ENCODE measurements around the gene KCNQ5. TPM values are rescaled to one million over a fixed set of nuclear protein-coding genes. Genes with fewer than 3 reads are reported as not detected.

KCNQ5 gene
- total RNA-seq, 1 donor from 2014 or later, result 10.1 TPM

- H3K4me1 Mint-ChIP-seq, result no peaks in the 10 kb centered on the region
- no peak overlapping the region for H3K27ac Mint-ChIP-seq
- intact Hi-C loops (cut with micrococcal nuclease), result no loop called here
- CTCF ChIA-PET, result no interaction called here
- DNase-seq (no peak), ATAC-seq (ENCODE audit: low read depth) (no peak)
- no peak for TF ChIP-seq CTCF (IDR thresholded peaks at IDR 0.05)
- H3K36me3 Mint-ChIP-seq (ENCODE audit: low read depth), result peaks cover 5% of the 10 kb centered on the region
- peaks cover 3% of the 10 kb centered on the region for H3K9me3 Mint-ChIP-seq
- H3K4me3 Mint-ChIP-seq, result no peak overlapping the region
- H3K27me3 Mint-ChIP-seq, result no peaks in the 10 kb centered on the region
- POLR2A ChIA-PET, result no interaction called here
Measured at GRCh38 chr6:72850469-72850868, 228.6 kb downstream of the KCNQ5 start.

GRCh38 chr6:72855471-72855870, 233.6 kb downstream of the KCNQ5 start:
- no peaks in the 10 kb centered on the region for H3K9me3 Mint-ChIP-seq
- CTCF ChIA-PET, result no interaction called here
- H3K36me3 Mint-ChIP-seq (ENCODE audit: low read depth), result no peaks in the 10 kb centered on the region
- POLR2A ChIA-PET, result no interaction called here
- H3K4me3 Mint-ChIP-seq, result no peak overlapping the region
- TF ChIP-seq CTCF (IDR thresholded peaks at IDR 0.05), result no peak
- H3K27ac Mint-ChIP-seq, result no peak overlapping the region
- no peak for DNase-seq
- no peaks in the 10 kb centered on the region for H3K4me1 Mint-ChIP-seq
- intact Hi-C loops (cut with micrococcal nuclease), result no loop called here
- H3K27me3 Mint-ChIP-seq, result no peaks in the 10 kb centered on the region
- no peak for ATAC-seq (ENCODE audit: low read depth)

GRCh38 chr6:72856801-72857200, 234.9 kb downstream of the KCNQ5 start:
- H3K4me1 Mint-ChIP-seq, result peaks cover 1% of the 10 kb centered on the region
- no peaks in the 10 kb centered on the region for H3K9me3 Mint-ChIP-seq
- ATAC-seq (ENCODE audit: low read depth), result no peak
- H3K4me3 Mint-ChIP-seq, result no peak overlapping the region
- ChIA-PET POLR2A (no interaction called here), CTCF (no interaction called here)
- TF ChIP-seq CTCF (IDR thresholded peaks at IDR 0.05), result no peak
- no peaks in the 10 kb centered on the region for H3K36me3 Mint-ChIP-seq (ENCODE audit: low read depth)
- intact Hi-C loops (cut with micrococcal nuclease), result no loop called here
- H3K27me3 Mint-ChIP-seq, result no peaks in the 10 kb centered on the region
- H3K27ac Mint-ChIP-seq, result no peak overlapping the region
- DNase-seq, result no peak

- peaks cover 7% of the 10 kb centered on the region for H3K4me1 Mint-ChIP-seq
- ChIA-PET POLR2A (no interaction called here), CTCF (no interaction called here)
- no peak for DNase-seq
- no peak overlapping the region for H3K4me3 Mint-ChIP-seq
- H3K27ac Mint-ChIP-seq, result no peak overlapping the region
- intact Hi-C loops (cut with micrococcal nuclease), result no loop called here
- no peak for TF ChIP-seq CTCF (IDR thresholded peaks at IDR 0.05)
- no peak for ATAC-seq (ENCODE audit: low read depth)
- no peaks in the 10 kb centered on the region for H3K36me3 Mint-ChIP-seq (ENCODE audit: low read depth)
- no peaks in the 10 kb centered on the region for H3K9me3 Mint-ChIP-seq
- H3K27me3 Mint-ChIP-seq, result no peaks in the 10 kb centered on the region
Measured at GRCh38 chr6:72857791-72858585, 236.1 kb downstream of the KCNQ5 start.

- H3K4me3 Mint-ChIP-seq, result no peak overlapping the region
- ATAC-seq (ENCODE audit: low read depth) (no peak), DNase-seq (no peak)
- H3K27ac Mint-ChIP-seq, result no peak overlapping the region
- peaks cover 7% of the 10 kb centered on the region for H3K4me1 Mint-ChIP-seq
- H3K36me3 Mint-ChIP-seq (ENCODE audit: low read depth), result peaks cover 2% of the 10 kb centered on the region
- H3K27me3 Mint-ChIP-seq, result no peaks in the 10 kb centered on the region
- intact Hi-C loops (cut with micrococcal nuclease), result no loop called here
- no peaks in the 10 kb centered on the region for H3K9me3 Mint-ChIP-seq
- ChIA-PET POLR2A (no interaction called here), CTCF (no interaction called here)
- no peak for TF ChIP-seq CTCF (IDR thresholded peaks at IDR 0.05)
Measured at GRCh38 chr6:72861059-72861458, 239.2 kb downstream of the KCNQ5 start.

All from activated B cell treated with CpG ODN at 0.5 μM for 24 hours (primary cell).